HTERT RPE-1 (cell line): ENCODE measurements around the gene PPP6R2.

Source experiments
- in situ Hi-C: fragments of 300-500 bp; cut with MboI; formaldehyde crosslinking; loops from 4 replicates; pipeline ENCODE4 v1.14.3; 2020; ENCODE audit warnings: low sequenced_read_pairs

The PPP6R2 gene

GRCh38 chr22:50482107-50483074, 139.3 kb downstream of the PPP6R2 start:
- in situ Hi-C loops: no loop called here

DNA sequence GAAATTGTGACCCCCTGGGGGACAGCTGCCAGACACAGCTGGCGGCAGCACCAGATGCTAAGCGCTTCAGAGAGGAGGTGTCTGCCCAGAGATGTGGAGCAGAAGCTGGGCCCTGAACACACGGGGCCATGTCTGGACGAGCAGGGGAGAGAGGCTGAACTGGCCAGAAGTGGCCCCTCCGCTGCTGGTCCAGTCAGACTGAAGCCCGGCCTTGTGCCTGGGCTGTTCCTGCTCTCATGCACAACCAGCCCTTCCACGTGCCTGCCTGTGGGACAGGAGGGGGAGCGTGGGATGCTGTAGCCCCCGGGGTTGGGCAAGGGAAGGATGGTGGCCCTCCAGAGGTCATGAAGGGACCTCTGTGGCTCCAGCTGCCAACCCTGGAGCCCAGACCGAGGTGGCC, 140.0 kb downstream of the PPP6R2 start:
- in situ Hi-C loops: no loop called here

- in situ Hi-C loops: no loop called here
These were observed 140.4 kb downstream of the PPP6R2 start for GRCh38 chr22:50483556-50483955.

DNA sequence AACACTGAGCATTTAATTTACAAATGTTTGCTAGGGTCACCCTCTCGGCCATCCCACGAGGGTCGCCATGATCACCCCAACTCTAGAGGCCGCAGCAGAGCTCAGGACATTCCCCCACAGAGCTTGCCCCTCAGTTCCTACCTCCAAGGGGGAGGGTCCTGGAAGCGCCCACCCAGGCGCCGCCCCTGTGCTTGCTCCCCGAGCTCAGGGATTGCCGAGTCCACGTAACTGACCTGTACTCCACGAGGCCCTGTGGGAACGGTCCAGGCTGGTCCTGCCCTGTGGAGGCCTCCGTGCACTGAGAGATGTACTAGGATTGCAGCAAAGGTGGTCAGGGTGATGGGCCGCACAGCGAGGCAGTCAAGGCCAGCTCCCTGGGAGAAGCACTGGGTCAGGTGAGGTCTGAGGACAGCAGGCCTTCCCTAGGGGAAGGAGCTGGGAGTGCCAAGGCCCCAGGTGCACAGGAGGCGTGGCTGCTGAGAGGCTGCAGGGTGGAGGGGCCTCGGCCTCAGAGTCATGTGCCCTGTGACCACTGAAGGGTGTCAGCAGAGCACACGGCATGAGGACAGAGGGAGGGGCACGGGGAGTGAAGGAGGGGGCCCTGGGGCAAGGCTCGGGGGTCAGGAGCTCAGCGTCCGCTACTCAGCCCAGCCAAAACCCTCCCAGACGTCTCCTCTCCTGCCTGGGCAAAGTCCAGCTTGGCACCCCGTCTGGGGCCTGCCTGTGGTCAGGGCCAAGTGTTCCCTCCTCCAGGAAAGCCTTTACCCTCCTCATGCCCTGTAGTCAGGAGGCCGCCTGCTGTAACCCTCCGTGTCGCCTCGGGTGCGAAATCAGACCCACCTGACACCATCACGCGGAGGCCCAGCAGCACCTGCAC, 141.1 kb downstream of the PPP6R2 start:
- in situ Hi-C loops: no loop called here

DNA sequence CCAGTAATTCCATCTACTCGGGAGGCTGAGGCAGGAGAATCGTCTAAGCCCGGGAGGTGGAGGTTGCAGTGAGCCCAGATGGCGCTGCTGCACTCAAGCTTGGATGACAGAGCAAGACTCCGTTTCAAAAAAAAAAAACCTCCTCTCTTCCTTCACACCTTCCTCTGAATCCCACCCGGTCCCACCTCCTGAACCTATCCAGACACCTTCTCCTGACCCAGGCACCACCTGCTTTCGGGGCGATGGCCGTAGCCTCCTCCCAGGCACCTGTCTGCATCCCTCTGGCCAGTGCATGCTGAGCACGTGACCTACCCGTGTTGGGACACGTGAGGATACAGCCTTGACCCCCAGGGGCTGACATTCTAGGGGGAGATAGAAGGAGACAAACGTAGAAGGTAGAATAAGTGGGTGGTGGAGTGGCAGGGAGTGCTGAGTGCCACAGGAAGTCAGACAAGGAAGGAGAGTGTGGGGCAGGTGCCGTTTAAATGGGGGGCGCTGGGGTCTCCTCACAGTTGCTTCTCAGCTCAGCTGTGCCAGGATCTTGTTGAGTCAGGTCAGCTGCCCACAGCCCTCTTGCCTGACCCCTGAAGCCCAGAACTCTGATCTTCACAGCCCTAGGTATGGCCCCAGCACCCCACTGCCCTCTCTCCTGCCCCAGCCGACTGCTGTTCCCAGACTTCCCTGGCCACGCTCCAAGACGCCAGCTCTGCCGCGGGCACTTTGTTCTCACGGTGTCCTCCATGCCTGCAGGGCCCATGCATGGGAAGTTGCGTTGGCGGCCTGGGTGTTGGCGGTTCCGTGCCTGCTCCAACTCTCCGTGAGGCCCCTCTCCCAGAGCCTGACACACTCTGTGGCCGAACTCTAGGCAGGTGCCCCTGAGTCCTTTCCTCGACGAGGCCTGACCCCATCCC, 142.3 kb downstream of the PPP6R2 start:
- in situ Hi-C loops: no loop called here

- in situ Hi-C loops: no loop called here
These were observed 143.6 kb downstream of the PPP6R2 start, which contains the start of gene MIOX for GRCh38 chr22:50486561-50487289. TSS of gene MIOX (plus strand) at chr22:50486859. CDS start at chr22:50486898, 39 bp downstream.

- in situ Hi-C loops: no loop called here
These were observed 144.3 kb downstream of the PPP6R2 start for GRCh38 chr22:50487290-50488005.

DNA sequence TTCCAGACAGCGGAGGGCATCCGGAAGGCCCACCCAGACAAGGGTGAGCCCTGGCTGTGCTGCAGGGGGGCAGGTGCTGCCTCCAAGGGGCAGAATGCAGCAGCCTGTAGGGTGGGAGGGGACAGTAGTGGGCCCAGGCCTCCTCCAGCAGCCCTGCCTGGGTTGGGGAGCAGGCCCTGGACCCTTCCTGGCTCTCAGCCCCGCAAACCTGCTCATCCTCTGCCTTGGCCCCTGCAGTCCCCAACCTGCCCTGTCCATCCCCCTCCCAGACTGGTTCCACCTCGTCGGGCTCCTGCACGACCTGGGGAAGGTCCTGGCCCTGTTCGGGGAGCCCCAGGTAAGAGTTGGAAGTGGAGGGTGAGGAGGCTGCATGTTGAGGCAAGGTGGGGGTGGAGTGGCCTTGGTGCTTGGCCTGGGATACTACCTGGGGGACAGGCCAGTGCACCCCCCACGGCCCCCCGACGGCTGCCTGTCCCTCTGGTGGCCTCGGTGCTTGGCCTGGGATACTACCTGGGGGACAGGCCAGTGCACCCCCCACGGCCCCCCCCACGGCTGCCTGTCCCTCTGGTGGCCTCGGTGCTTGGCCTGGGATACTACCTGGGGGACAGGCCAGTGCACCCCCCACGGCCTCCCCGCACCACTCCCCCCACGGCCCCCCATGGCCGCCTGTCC, 145.0 kb downstream of the PPP6R2 start:
- in situ Hi-C loops: no loop called here

- in situ Hi-C loops: no loop called here
These were observed 145.8 kb downstream of the PPP6R2 start for GRCh38 chr22:50488886-50489285.

DNA sequence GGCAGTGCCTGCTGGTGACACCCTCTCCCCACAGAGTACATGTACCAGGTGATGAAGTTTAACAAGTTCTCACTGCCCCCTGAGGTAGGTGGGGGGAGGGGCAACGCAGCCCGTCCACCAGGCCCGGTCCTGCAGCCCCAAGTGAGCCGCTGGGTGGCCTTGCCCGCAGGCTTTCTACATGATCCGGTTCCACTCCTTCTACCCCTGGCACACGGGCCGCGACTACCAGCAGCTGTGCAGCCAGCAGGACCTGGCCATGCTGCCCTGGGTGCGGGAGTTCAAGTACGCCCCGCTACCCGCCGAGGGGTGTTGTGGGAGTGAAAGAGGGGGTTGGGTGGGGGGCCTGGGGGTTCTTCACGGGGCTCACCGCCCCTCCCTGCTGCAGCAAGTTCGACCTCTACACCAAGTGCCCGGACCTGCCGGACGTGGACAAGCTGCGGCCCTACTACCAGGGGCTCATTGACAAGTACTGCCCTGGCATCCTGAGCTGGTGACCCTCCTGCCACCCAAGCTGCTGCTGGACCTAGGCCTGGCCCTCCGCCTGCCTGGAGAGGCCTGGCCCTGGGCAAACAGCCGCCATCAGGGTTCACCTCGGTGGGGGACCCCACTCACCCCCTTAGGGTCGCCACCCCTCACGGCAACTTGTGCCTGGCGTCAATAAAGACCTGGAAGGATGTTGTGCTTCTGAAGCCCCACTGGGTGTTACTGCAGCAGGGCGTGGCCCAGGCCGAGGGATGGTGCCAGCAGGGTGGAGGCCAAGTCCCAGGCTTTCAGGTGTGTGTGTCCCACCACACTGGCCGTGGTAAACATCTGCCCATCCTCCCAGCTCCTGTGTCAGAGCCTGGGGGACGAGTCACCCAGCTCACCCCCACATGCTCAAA, 146.5 kb downstream of the PPP6R2 start:
- in situ Hi-C loops: no loop called here

GRCh38 chr22:50490531-50491308, 147.6 kb downstream of the PPP6R2 start:
- in situ Hi-C loops: no loop called here
